22Rv1 (cell line): ENCODE results near the gene DNAH10.

ENCODE experiments used
- CTCF ChIP-seq: fragments of 450-650 bp; IDR thresholded peaks from 2 replicates; pipeline ENCODE4 v1.5.1; 2017; ENCODE audit warnings: mild to moderate bottlenecking
- ZFX ChIP-seq: fragments of 450-650 bp; IDR thresholded peaks from 2 replicates; pipeline ENCODE4 v1.6.1; 2017; ENCODE audit warnings: antibody characterized with exemption, borderline replicate concordance

DNA sequence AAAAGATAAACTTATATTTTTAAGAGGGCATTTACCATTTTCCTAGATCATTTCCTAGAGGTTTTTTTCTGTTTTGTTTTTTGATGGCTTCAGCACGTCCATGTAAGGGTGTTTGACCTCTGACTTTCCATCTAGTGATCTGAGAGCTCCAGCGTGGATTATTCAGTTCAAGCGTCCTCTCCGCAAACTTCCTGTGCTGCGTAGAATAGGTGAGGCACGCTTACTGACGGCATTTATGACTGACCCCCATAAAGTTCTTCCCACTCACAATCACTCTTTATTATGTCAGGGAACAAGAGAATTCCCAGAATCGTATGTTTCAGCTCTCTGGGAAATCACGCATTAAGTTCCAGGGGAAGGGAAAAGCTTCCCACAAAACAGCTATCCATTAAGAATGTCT lies 194.1 kb downstream of the DNAH10 start:
- TF ChIP-seq CTCF (no peak), ZFX (no peak)
